HG03025 (cell line): ENCODE results near the gene GLUD2.

Experiments used
- ATAC-seq: cut with Tn5 transposase; IDR thresholded peaks from one replicate; pipeline ENCODE4 v1.9.1; 2021; ENCODE audit warnings: mild to moderate bottlenecking, moderate library complexity; ENCODE audit not compliant: unreplicated experiment, low FRiP score

GLUD2 gene

GRCh38 chrX:121093011-121093410 lies 45.6 kb downstream of the GLUD2 start:
- no peak for ATAC-seq
